ENCODE results near the gene ADARB1. TPM values are rescaled to one million over a fixed set of nuclear protein-coding genes. Genes with fewer than 3 reads are reported as not detected.

Gene ADARB1
- total RNA-seq, 1 donor from 2014 or later = 5.1 TPM

- Histone ChIP-seq H3K9me3 (ENCODE audit: low read depth) (no peaks in the 10 kb centered on the region), H3K36me3 (no peaks in the 10 kb centered on the region), H3K79me2 (ENCODE audit: low read depth) (no peaks in the 10 kb centered on the region), H3K4me3 (no peak overlapping the region), H3K27me3 (no peaks in the 10 kb centered on the region), H4K20me1 (ENCODE audit: low read depth) (no peaks in the 10 kb centered on the region), H3K9ac (no peak overlapping the region), H3K4me1 (peaks cover 10% of the 10 kb centered on the region), H3K4me2 (no peak overlapping the region), H3K27ac (no peak overlapping the region), H3F3A (ENCODE audit: low read depth) (no peaks in the 10 kb centered on the region), H2AFZ (replicated peaks) (no peak overlapping the region)
- Mint-ChIP-seq H3K27me3 (ENCODE audit: insufficient read depth, low read depth) (peaks cover 4% of the 10 kb centered on the region), H3K9me3 (peaks cover 3% of the 10 kb centered on the region), H3K4me3 (no peak overlapping the region), H3K27ac (no peak overlapping the region), H3K4me1 (peaks cover 10% of the 10 kb centered on the region), H3K36me3 (no peaks in the 10 kb centered on the region)
- no peak for TF ChIP-seq EZH2phosphoT487 (IDR thresholded peaks at IDR 0.05)
- no peak for TF ChIP-seq CTCF (IDR thresholded peaks at IDR 0.05)
- TF ChIP-seq EZH2 (IDR thresholded peaks at IDR 0.05) = no peak
- no peak for DNase-seq (ENCODE audit: low spot score)
These were observed 6.7 kb upstream of the ADARB1 start for GRCh38 chr21:45067462-45068285.

- no peak overlapping the region for H3K27ac Mint-ChIP-seq
These were observed 5.3 kb upstream of the ADARB1 start for GRCh38 chr21:45069085-45069484.

GRCh38 chr21:45069711-45070110, 4.7 kb upstream of the ADARB1 start:
- H3K4me3 Mint-ChIP-seq = no peak overlapping the region
- H4K20me1 ChIP-seq (ENCODE audit: low read depth) = no peaks in the 10 kb centered on the region
- peaks cover 16% of the 10 kb centered on the region for H3K4me1 Mint-ChIP-seq
- DNase-seq (ENCODE audit: low spot score) = no peak
- peaks cover 8% of the 10 kb centered on the region for H3K27me3 Mint-ChIP-seq (ENCODE audit: insufficient read depth, low read depth)
- H3K9ac ChIP-seq = no peak overlapping the region
- TF ChIP-seq CTCF (IDR thresholded peaks at IDR 0.05) (no peak), EZH2phosphoT487 (IDR thresholded peaks at IDR 0.05) (no peak), EZH2 (IDR thresholded peaks at IDR 0.05) (no peak)
- H3K4me3 ChIP-seq = no peak overlapping the region
- H3F3A ChIP-seq (ENCODE audit: low read depth) = peaks cover 9% of the 10 kb centered on the region
- H3K4me2 ChIP-seq = no peak overlapping the region
- no peaks in the 10 kb centered on the region for H3K9me3 Mint-ChIP-seq
- peaks cover 11% of the 10 kb centered on the region for H3K4me1 ChIP-seq
- H3K36me3 ChIP-seq = no peaks in the 10 kb centered on the region
- H3K9me3 ChIP-seq (ENCODE audit: low read depth) = no peaks in the 10 kb centered on the region
- no peaks in the 10 kb centered on the region for H3K27me3 ChIP-seq
- H3K36me3 Mint-ChIP-seq = peaks cover 3% of the 10 kb centered on the region
- no peak overlapping the region for H2AFZ ChIP-seq (replicated peaks)
- no peak overlapping the region for H3K27ac Mint-ChIP-seq
- H3K79me2 ChIP-seq (ENCODE audit: low read depth) = no peaks in the 10 kb centered on the region
- no peak overlapping the region for H3K27ac ChIP-seq

More at GRCh38 chr21:45069085-45069484, 5.3 kb upstream of the ADARB1 start:
- peaks cover 18% of the 10 kb centered on the region for H3K4me1 Mint-ChIP-seq
- peaks cover 17% of the 10 kb centered on the region for H3K4me1 ChIP-seq
- H3K27ac ChIP-seq = no peak overlapping the region
- no peaks in the 10 kb centered on the region for H3K79me2 ChIP-seq (ENCODE audit: low read depth)
- H3K9me3 ChIP-seq (ENCODE audit: low read depth) = no peaks in the 10 kb centered on the region
- no peak overlapping the region for H3K4me2 ChIP-seq
- H3K4me3 Mint-ChIP-seq = no peak overlapping the region
- H3K36me3 Mint-ChIP-seq = peaks cover 3% of the 10 kb centered on the region
- no peaks in the 10 kb centered on the region for H3K36me3 ChIP-seq
- H3F3A ChIP-seq (ENCODE audit: low read depth) = peaks cover 9% of the 10 kb centered on the region
- no peak for TF ChIP-seq EZH2 (IDR thresholded peaks at IDR 0.05)
- TF ChIP-seq EZH2phosphoT487 (IDR thresholded peaks at IDR 0.05) = no peak
- TF ChIP-seq CTCF (IDR thresholded peaks at IDR 0.05) = no peak
- H3K4me3 ChIP-seq = no peak overlapping the region
- peaks cover 8% of the 10 kb centered on the region for H3K27me3 Mint-ChIP-seq (ENCODE audit: insufficient read depth, low read depth)
- no peak overlapping the region for H3K9ac ChIP-seq
- H4K20me1 ChIP-seq (ENCODE audit: low read depth) = no peaks in the 10 kb centered on the region
- H3K9me3 Mint-ChIP-seq = no peaks in the 10 kb centered on the region
- no peak for DNase-seq (ENCODE audit: low spot score)
- no peak overlapping the region for H2AFZ ChIP-seq (replicated peaks)
- no peaks in the 10 kb centered on the region for H3K27me3 ChIP-seq
